PC-9 (cell line): ENCODE results near the gene C20orf204. TPM values are rescaled to one million over a fixed set of nuclear protein-coding genes. Genes with fewer than 3 reads are reported as not detected.
A peak's percentile ranks its signal among the peaks of the same experiment; 100 is the strongest.

Source experiments
- BruUV-seq: library from RNA; stranded (reverse); fragments of 400-500 nt; replicated peaks from 2 replicates; lab custom pipeline; 2021; lab: Mats Ljungman, UMichigan
- CTCF ChIA-PET: fragments of 300-600 bp; sonication (Branson Sonifier 250); formaldehyde crosslinking; loops from one replicate; lab custom pipeline; 2022; ENCODE audit warnings: antibody characterized with exemption; lab: Charles Lee
- POLR2A ChIA-PET: fragments of 300-600 bp; sonication (Branson Sonifier 250); formaldehyde crosslinking; loops from one replicate; lab custom pipeline; 2022; ENCODE audit warnings: antibody characterized with exemption; ENCODE audit not compliant: unreplicated experiment; lab: Charles Lee
- DNase-seq, 2 experiments: peaks; one replicate each; pipeline versions ENCODE4 v3.0.0 to v3.0.0-alpha.2; 2015 to 2022; ENCODE audit warnings: mixed read lengths in 1 of 2
- H2AFZ ChIP-seq: fragments of 200-600 bp; sonication (generic); 2 replicates; pipeline ENCODE4 v1.8.1; 2017; ENCODE audit warnings: antibody characterized with exemption
- H3F3A ChIP-seq: fragments of 200-600 bp; sonication (generic); 2 replicates; pipeline ENCODE4 v1.8.1; 2017; ENCODE audit warnings: antibody characterized with exemption, mild to moderate bottlenecking, low read depth; ENCODE audit not compliant: insufficient read depth
- H3K27ac ChIP-seq: fragments of 200-600 bp; sonication (generic); 2 replicates; pipeline ENCODE4 v1.6.1; 2016; ENCODE audit warnings: mixed run types
- H3K27me3 ChIP-seq: fragments of 200-600 bp; sonication (generic); 2 replicates; pipeline ENCODE4 v1.6.1; 2016; ENCODE audit warnings: low read depth, mixed run types; ENCODE audit not compliant: insufficient read depth
- H3K36me3 ChIP-seq: fragments of 200-600 bp; sonication (generic); 2 replicates; pipeline ENCODE4 v1.6.1; 2016; ENCODE audit warnings: low read depth, mixed run types
- H3K4me1 ChIP-seq: fragments of 200-600 bp; sonication (generic); replicated peaks from 2 replicates; pipeline ENCODE4 v1.6.1; 2016; ENCODE audit warnings: mixed run types; ENCODE audit not compliant: insufficient read depth
- H3K4me2 ChIP-seq: fragments of 200-600 bp; sonication (generic); 2 replicates; pipeline ENCODE4 v1.6.1; 2017; ENCODE audit warnings: mixed run types
- H3K4me3 ChIP-seq: fragments of 200-600 bp; sonication (generic); 2 replicates; pipeline ENCODE4 v1.6.1; 2016; ENCODE audit warnings: mixed run types
- H3K79me2 ChIP-seq: fragments of 200-600 bp; sonication (generic); 2 replicates; pipeline ENCODE4 v1.6.1; 2017; ENCODE audit warnings: low read depth, mixed run types
- H3K9me2 ChIP-seq: fragments of 200-600 bp; sonication (generic); 2 replicates; pipeline ENCODE4 v1.8.1; 2017; ENCODE audit warnings: mild to moderate bottlenecking; ENCODE audit not compliant: insufficient read depth
- H3K9me3 ChIP-seq: fragments of 200-600 bp; sonication (generic); 2 replicates; pipeline ENCODE4 v1.8.1; 2016; ENCODE audit warnings: low read depth; ENCODE audit not compliant: insufficient read depth
- H4K20me1 ChIP-seq: fragments of 200-600 bp; sonication (generic); 2 replicates; pipeline ENCODE4 v1.8.1; 2017; ENCODE audit not compliant: insufficient read depth
- CTCF ChIP-seq: fragments of 200-600 bp; sonication (generic); conservative IDR thresholded peaks from 2 replicates; pipeline ENCODE4 v1.6.1; 2017; ENCODE audit warnings: mixed run types, antibody characterized with exemption, mild to moderate bottlenecking, moderate library complexity
- EZH2 ChIP-seq: fragments of 200-600 bp; sonication (generic); IDR thresholded peaks from 2 replicates; pipeline ENCODE4 v1.8.0; 2017; ENCODE audit warnings: antibody characterized with exemption, low read depth
- intact Hi-C: fragments of 100-400 bp; cut with micrococcal nuclease; formaldehyde crosslinking; loops from one replicate; pipeline ENCODE4 v1.10.0; 2022; ENCODE audit not compliant: unreplicated experiment
- total RNA-seq: library from RNA; stranded (reverse); gene quantifications from 2 replicates; pipeline ENCODE4 v1.2.3, GENCODE V29; 2021

C20orf204 gene
- total RNA-seq, 1 experiment from 2014 or later = 3.8 TPM

- BruUV-seq = no TSS peak
- Histone ChIP-seq H4K20me1 (peaks cover 8% of the 10 kb centered on the region; the same call in 1 of the 2 replicates), H3K27me3 (peaks cover 33% of the 10 kb centered on the region), H3K9me2 (no peaks in the 10 kb centered on the region), H3K4me1 (peaks cover 14% of the 10 kb centered on the region), H3K79me2 (peaks cover 12% of the 10 kb centered on the region), H3K4me2 (peak overlapping the region; percentile 75), H3K36me3 (no peaks in the 10 kb centered on the region), H2AFZ (no peak overlapping the region), H3K9me3 (no peaks in the 10 kb centered on the region), H3F3A (peaks cover 27% of the 10 kb centered on the region), H3K27ac (no peak overlapping the region), H3K4me3 (no peak overlapping the region)
- DNase-seq = no peak
- CTCF ChIA-PET = no interaction called here
- intact Hi-C loops = loop anchor here (5.0 kb wide), 1 partner anchor 41 kb away; no protein-coding TSS in a partner anchor
- no peak for TF ChIP-seq EZH2
- no peak for TF ChIP-seq CTCF
- POLR2A ChIA-PET = interaction anchor here (0.5 kb wide), 2 partner anchors 202 to 1378 kb away, joined by 4 read pairs; no protein-coding TSS in a partner anchor
These were observed 45.0 kb downstream of the C20orf204 start for GRCh38 chr20:64080813-64081623.

DNA sequence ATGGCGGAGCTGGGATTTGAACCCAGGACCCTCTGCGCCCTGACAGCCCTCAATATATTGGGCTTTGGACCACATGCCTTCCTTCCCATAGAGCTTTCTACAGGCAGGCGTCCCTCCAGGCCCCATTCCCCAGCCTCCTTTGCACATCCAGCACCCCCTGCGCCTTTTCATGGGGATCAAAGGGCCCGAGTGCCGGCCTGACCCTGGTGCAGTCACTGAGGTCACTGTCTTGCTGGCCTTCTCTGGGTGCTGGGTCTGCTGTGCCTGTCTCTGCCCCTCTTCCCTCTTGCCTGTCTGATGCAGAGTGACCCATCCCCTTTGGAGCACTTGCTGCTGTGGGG lies 45.6 kb downstream of the C20orf204 start:
- no peak overlapping the region for H2AFZ ChIP-seq
- no peak overlapping the region for H3K27ac ChIP-seq
- no peak overlapping the region for H3K4me3 ChIP-seq
- POLR2A ChIA-PET = interaction anchor here (0.5 kb wide), 2 partner anchors 201 to 1378 kb away, joined by 4 read pairs; no protein-coding TSS in a partner anchor
- no peaks in the 10 kb centered on the region for H3K36me3 ChIP-seq
- peaks cover 37% of the 10 kb centered on the region for H3K27me3 ChIP-seq
- peaks cover 27% of the 10 kb centered on the region for H3F3A ChIP-seq
- intact Hi-C loops = loop anchor here (5.0 kb wide), 1 partner anchor 41 kb away; no protein-coding TSS in a partner anchor
- no peaks in the 10 kb centered on the region for H3K9me2 ChIP-seq
- BruUV-seq = no TSS peak
- peaks cover 12% of the 10 kb centered on the region for H3K79me2 ChIP-seq
- CTCF ChIA-PET = no interaction called here
- TF ChIP-seq EZH2 (no peak), CTCF (no peak)
- H3K4me1 ChIP-seq = peaks cover 14% of the 10 kb centered on the region
- no peak overlapping the region for H3K4me2 ChIP-seq
- peaks cover 8% of the 10 kb centered on the region; the same call in 1 of the 2 replicates for H4K20me1 ChIP-seq
- H3K9me3 ChIP-seq = no peaks in the 10 kb centered on the region
- no peak for DNase-seq

DNA sequence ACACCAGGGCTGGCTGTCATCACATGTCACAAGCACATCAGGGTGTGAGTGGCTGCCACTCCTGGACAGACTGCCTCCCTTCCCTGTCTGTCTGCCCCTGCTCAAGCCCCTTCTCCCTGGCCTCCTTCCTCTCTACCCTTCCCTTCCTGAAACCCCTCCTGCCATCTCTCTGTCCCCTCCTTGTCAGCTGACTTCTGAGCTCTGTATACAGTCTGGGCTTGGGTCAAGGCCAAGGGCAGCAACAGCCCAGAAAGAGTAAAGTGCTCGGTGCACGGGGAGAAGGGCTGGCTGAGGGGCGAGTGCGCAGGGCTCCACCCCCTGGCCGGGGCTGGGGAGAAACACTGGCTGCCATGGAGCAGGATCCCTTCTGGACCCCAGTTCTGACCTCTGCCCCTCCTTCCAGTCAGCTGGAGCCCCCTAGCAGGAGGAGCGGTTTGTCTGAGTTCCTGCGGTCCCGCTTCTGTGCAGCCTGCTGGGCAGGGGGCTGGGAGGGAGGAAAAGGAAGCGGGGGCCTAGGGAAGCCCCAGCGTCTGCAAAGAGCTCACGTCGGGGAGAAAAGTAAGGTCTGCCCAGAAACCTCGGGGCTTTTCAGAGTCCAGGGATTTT lies 46.2 kb downstream of the C20orf204 start:
- POLR2A ChIA-PET = no interaction called here

More for the DNA sequence above, 46.2 kb downstream of the C20orf204 start:
- TF ChIP-seq CTCF (no peak), EZH2 (no peak)
- no peak overlapping the region for H3K27ac ChIP-seq
- H3K36me3 ChIP-seq = no peaks in the 10 kb centered on the region
- H3K9me3 ChIP-seq = no peaks in the 10 kb centered on the region
- CTCF ChIA-PET = interaction anchor here (1.1 kb wide), 1 partner anchor 12 kb away, joined by 3 read pairs; no protein-coding TSS in a partner anchor
- no peak overlapping the region for H3K4me3 ChIP-seq
- H3K79me2 ChIP-seq = peaks cover 12% of the 10 kb centered on the region
- peaks cover 27% of the 10 kb centered on the region for H3F3A ChIP-seq
- H3K4me2 ChIP-seq = no peak overlapping the region
- BruUV-seq = no TSS peak
- no peaks in the 10 kb centered on the region for H3K9me2 ChIP-seq
- peaks cover 8% of the 10 kb centered on the region; the same call in 1 of the 2 replicates for H4K20me1 ChIP-seq
- no peak for DNase-seq
- intact Hi-C loops = loop anchor here (5.0 kb wide), 1 partner anchor 40 kb away; no protein-coding TSS in a partner anchor
- H2AFZ ChIP-seq = no peak overlapping the region
- H3K27me3 ChIP-seq = peaks cover 38% of the 10 kb centered on the region
- H3K4me1 ChIP-seq = peaks cover 14% of the 10 kb centered on the region
